Measurements from ENCODE around the gene MIPEP. TPM values are rescaled to one million over a fixed set of nuclear protein-coding genes. Genes with fewer than 3 reads are reported as not detected.

The MIPEP gene
- total RNA-seq, 1 donor from 2014 or later, result 26.0 TPM

Other genes starting within 250 kb of the MIPEP start
- not detected for gene C1QTNF9B, start 8.1 kb upstream of the MIPEP start, total RNA-seq

Data from esophagus mucosa (tissue), 1 donor.